NCI-H1694 (cell line): Measurements from ENCODE around the gene ALG6.

Experiments used
- DNase-seq: peaks from one replicate; lab custom pipeline; 2025; lab: John Stamatoyannopoulos, UW

ALG6 gene

DNA sequence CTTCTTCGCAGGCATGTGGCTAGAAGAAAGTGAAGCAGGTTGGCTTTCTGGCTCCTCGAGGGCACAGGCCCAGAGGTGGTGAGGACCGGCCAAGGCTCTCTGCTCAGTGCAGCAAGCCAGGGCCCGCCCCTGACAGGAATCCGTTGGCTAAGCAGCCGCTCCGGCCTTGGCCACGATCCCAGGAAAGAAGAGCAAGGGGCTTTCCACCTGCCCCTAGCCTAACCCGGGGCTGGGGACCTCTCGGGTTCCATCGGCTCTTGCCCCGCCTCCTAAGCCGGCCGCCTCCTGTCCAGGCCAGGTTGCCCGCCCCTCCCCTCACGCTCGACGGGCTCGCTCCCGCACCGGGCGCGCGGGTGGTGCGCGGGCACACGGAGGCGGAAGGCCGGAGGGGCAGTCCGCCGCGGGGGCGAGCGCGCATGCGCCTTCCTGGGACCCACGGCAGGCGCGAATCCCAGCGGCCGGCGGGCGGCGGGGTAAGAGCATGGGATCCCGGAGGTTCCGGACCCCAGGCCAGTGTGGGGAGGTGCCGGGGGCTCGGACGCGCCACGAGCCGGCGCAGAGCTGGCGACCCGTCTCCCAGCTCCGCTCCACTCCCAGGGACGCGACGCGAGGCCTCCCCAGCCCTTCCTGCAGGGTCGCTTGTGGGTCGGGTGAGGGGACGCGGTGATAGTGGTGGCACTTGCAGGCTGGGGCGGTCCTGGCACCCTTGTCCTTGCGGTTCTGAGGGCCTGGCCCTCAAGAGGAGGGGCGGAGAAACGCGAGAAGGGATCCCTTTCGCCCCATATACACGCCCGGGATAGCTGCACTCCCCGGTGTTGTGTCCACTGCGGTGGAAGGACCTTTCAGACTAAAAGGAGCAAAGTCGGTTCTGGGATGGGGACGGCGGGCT, at the start of gene ALG6:
TSS of gene ALG6 (plus strand) at position 413 of the 889 bp plus-strand sequence. CDS start 3,351 bp downstream, outside the sequence.
- peak; percentile 82 for DNase-seq

- peak; percentile 48 for DNase-seq
Observed at GRCh38 chr1:63317817-63318152, 49.6 kb upstream of the ALG6 start.

DNA sequence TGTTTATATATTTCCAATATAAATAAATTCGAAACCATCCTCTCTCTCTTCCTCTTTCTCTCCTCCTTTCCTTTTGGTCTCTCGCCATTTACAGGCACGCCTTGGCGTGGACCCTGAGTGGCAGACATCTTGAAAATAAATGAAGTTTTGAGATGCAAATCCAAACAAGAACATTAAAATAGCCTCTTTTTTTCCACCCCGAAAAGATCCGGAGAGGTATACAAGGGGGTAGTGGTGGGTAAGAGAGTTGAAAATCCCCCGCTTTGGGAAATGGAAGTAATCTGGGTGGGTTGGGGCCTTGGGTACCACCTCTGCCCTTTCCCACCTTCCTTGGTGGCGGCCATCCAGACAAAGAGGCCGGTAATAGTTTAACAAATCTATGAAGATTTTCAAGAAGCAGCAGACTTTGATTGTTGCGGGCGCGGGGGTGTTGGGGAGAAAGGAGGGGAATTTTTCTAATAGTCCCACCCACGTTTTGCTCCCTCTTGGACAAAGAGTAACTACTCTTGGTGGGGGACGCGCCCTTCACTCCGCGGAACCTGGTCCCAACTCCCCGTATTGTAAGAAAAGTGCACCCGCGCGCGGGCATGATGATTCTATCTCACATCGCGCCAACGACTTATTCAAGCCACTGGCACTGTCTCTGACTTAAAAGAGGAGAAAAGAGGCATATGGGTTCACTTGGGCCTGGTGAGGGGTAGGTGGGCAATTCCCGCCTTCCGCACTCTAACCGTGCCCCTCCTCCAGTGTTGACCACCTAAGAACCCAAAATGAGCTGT, 49.0 kb upstream of the ALG6 start:
- DNase-seq: no peak

DNA sequence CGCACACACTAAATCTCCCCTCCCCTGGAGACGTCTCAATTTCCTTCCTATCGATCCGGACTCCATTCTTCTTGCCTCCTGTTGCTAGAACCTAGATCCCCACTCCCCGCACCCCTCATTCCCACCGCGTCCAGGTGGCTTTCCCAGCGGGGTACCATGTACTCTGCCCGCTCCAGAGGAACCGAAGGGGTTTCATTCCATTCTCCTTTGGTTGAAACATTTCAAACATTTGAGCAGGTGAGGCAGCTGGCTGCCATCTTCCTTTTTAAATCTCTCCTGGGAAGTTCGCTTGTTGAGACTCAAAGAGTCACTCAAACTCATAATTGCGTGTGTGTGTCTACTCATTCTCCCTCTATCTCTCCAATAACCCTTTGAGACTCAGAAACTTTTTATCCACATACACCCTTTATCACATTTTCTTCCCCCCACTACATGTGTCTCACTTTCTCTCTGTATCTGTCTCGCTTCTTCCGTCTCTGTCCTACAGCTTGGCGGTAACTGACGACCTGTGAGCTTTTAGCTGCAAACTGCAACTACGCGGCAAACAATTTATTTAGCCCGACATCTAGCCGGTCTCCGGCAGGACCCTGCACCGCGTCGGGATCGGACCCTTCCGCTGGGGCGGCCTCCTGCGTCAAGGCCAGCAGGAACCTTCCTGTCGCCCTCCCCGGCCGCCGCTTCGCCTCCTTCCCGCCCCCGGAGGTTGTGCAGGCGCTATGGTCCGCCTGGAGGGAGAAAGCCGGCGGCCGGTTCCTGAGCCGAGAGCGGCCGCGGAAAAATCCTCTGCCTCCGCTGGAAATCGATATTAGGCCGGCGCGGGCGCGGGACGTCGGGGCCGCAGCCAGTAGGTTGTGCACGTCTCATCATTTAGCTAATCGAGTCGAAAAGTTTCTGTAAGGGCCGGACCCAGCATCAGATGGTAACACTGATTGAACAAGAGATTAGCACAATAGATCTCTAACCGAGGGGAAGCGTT, 48.1 kb upstream of the ALG6 start:
- DNase-seq: no peak

DNA sequence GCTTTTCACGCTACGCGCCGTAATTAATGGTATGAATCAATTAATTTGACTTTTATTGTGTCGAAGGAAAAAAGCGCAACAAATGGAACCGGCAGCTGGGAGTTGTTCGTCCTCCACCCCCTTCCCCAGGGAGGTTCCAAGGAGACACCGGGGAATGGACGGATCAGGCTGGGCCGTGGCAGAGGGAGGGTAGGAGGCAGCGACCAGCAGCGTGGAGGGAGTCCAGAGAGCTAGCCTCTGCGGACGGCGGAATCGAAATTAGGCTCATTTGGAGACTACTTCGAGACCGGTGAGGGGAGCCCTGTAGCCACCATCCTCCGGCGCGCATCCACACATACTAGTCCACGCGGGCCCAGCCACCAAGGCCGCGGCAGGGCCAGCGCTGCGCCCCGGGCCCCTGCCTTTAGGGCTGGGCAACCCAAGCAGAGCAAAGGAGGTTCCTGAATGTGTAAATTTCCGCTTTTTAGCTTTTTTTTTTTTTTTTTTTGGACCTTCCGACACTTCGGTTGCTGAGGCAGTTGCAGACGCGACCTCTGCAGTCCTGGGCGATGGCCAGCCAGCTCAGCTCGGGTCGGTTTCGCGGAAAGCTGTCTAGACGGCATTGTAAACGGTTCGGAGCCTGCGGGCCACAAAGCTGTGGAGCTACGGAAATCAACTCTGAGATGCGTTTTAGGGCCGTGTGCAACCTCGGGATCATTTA, 47.3 kb upstream of the ALG6 start:
- no peak for DNase-seq

DNA sequence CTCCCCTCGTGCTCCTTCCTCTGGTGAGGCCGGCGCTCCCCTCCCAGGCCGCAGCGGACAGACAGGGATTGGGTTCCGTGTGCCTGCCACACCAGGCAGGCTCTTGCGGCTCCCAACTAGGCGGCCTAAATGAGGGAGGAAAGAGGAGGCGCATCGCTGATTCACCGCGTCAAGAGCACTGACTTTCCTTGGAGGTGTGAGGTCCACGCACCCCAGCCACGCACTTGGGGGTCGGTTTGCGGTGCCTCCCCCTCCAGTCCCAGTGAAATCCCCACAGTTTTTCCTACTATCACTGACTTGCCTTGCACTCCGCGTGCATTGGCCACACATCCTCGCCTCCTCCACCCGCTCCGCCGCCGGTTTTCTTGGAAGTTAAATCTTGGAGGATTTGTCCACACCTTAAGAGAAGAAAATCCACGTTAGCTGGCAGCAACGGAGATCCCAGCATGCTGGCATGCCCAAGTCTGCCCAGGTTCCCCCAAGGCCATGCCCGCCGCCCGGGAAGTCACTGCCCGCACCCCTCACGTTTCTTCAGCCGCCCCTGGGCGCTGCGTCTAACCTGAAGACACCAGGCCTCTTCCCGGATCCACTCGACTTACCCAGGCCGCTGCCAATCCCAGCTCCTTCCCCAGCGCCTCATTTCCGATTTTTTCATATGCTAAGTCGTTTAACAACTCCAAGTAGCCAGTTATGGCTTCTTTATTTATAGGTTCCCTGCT, 46.2 kb upstream of the ALG6 start:
- DNase-seq: no peak

GRCh38 chr1:63321785-63322113, 45.7 kb upstream of the ALG6 start:
- DNase-seq: no peak

DNA sequence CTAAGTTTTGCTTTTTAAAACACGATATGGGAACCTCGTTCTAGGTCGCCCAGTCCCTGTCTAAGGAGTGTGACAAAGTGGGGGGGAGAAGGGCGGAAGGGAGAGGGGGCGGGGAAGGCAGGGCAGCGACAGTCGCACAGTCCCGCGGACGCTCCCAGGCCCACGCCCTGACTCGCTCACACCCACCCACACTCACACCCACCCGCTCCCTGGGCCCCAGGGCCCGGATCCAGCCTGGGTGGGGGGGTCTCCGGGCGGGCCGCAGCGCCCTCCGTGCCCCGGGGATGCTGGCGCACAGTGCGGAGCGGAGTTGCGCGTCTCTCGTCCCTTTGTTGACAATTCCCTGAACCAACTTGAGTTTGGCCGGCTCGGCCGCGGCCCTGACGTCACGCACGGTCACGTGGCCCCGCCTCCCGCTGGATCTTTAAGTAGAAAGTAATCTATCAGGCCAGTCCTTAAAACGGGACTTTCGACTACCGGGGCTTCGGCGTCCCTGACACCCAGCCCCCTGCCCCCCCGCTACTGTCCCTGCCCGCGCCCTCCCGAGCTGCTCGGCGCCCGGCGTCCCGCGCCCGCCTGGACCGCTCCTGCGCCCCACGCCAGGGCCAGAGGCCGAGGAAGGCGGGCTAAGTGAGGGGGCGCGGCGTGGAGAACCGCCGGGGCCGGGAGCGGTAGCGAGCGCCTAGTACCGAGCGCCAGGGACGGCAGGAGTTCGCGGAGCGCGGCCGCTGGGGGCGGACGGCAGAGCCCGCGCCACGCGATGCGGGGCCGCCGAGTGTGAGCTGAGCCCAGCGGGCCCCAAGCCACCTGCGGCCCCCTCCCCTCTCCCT, 45.1 kb upstream of the ALG6 start, which contains the start of gene FOXD3:
TSS of gene FOXD3 (plus strand) at position 454 of the 830 bp plus-strand sequence. CDS start 492 bp downstream, outside the sequence.
- peak; percentile 19 for DNase-seq

DNA sequence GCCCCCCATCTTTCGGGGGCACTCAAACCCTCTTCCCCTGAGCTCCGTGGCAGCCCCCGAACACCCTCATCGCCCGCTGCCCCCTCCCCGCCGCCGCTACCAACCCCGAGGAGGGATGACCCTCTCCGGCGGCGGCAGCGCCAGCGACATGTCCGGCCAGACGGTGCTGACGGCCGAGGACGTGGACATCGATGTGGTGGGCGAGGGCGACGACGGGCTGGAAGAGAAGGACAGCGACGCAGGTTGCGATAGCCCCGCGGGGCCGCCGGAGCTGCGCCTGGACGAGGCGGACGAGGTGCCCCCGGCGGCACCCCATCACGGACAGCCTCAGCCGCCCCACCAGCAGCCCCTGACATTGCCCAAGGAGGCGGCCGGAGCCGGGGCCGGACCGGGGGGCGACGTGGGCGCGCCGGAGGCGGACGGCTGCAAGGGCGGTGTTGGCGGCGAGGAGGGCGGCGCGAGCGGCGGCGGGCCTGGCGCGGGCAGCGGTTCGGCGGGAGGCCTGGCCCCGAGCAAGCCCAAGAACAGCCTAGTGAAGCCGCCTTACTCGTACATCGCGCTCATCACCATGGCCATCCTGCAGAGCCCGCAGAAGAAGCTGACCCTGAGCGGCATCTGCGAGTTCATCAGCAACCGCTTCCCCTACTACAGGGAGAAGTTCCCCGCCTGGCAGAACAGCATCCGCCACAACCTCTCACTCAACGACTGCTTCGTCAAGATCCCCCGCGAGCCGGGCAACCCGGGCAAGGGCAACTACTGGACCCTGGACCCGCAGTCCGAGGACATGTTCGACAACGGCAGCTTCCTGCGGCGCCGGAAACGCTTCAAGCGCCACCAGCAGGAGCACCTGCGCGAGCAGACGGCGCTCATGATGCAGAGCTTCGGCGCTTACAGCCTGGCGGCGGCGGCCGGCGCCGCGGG, 44.2 kb upstream of the ALG6 start:
- peak; percentile 40 for DNase-seq

GRCh38 chr1:63323865-63324778, 43.3 kb upstream of the ALG6 start:
- no peak for DNase-seq

DNA sequence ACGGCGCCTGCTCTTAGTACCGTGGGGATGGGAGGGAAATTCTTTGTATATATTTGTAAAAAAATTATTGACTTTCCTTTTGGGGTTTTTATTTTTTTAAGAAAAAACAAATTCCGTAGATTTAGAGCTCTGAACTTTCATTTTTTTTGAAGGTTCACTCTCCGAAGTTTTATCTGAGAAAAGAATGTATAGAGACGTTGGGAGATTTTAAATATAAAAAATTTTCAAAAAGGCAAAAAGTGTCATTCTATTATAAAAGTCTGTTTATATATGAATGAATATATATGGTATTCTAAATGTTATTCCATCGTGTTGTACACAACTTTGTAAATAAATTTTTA, 42.7 kb upstream of the ALG6 start:
- DNase-seq: no peak

DNA sequence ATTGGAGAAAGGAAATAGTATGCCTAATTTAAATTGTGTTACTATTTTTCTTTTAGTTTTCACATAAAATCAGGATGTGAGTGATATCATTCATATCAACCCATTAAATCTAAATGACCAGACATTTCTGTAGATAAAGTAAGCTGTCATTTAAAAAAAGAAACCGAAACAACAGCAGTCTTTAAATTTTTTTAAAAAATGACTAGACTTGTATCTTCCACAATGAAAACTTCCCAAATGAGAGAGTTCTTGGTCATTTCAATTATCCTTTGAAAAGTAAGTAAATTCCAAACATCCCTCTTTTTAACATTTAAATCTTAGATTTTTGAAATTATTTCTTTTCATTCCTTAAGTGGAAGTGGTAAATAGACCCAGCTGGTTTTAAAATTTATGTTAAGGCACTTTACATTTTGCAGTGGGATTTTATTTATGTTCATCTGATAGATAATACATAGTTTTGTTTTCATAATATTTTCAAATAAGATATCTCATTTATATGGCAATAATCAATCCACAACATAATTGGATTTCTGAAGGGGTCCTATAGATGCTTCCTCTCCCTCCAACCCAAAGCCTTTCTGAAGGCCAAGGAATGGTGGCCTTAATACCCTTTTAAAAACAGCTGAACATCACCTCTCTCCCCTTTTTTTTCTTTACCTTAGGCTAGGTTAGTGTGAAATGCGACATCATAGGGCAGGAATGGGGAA, 42.0 kb upstream of the ALG6 start:
- no peak for DNase-seq

DNA sequence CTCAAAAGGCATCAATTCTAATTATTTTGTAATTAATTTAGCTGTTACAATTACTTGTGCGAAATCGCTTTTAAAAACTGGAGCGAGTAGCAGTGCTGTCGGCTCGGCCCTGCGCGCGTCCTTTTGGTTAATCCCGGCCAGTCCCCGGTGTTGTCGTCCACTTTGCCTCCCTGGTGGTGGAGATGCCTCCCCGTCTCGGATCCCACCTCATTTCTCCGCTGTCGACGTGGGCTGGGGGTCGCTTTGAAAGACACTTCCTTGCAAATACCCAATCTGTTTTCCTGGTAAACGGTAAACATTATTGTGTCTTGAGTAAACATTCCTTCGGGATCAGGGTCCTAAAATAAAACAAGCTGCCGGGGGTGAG, 41.3 kb upstream of the ALG6 start:
- DNase-seq: no peak

- DNase-seq: no peak
Observed at GRCh38 chr1:63326473-63327380, 40.7 kb upstream of the ALG6 start.

DNA sequence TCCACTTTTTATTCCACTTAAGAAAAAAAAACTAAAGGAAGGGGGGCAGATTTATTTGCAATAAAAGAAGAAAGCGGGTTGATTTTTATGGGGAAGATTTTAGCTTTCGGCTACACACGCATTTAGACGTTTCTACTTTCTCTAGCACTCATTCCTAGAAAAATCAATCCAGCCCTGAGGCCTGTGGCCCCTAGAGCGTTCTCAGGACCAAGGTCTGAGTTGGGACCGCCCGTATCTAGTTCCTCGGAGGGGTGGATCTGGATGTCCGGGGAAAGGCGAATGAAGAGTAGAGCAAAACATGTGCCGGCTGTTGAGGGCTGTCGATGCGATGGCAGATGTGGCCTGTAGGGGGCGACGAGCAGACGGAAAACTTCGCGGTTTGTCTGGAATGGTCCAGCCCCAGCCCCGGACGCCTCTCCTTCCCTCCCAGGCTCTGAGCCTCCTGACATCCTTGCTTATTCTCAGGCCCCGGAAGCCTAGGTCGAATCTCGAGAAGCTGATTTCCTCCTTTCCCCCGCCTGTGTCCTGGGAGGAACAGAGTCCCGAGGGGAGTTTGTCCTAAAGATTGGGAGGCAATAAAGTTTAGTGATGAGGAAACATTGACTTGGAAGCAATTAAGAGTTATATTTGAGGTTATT, 39.9 kb upstream of the ALG6 start:
- DNase-seq: peak; percentile 63

GRCh38 chr1:63328122-63328521, 39.3 kb upstream of the ALG6 start:
- no peak for DNase-seq
